ENCODE results near the gene ICA1.
"Not testable (repeated sequence)": the region's sequence is repeated elsewhere in the genome, so short reads cannot be mapped to it uniquely, and the experiment has no call there.

The ICA1 gene

GRCh38 chr7:8261711-8262695 lies at the start of gene ICA1:
Gene ICA1 (minus strand): TSS chr7:8262167. CDS start chr7:8235926, 26,241 bp downstream.
- peak; percentile 37 for DNase-seq (ENCODE audit: low spot score)

GRCh38 chr7:8310876-8311275 lies 48.9 kb upstream of the ICA1 start:
- DNase-seq (ENCODE audit: low spot score): no peak

- no peak for DNase-seq (ENCODE audit: low spot score)
Measured at GRCh38 chr7:8305625-8306388, 43.8 kb upstream of the ICA1 start.

- DNase-seq (ENCODE audit: low spot score): no peak
Measured at GRCh38 chr7:8305104-8305503, 43.1 kb upstream of the ICA1 start.

GRCh38 chr7:8303904-8304528 lies 42.0 kb upstream of the ICA1 start:
- no peak for DNase-seq (ENCODE audit: low spot score)

GRCh38 chr7:8297023-8297422 lies 35.1 kb upstream of the ICA1 start:
- DNase-seq (ENCODE audit: low spot score): not testable (repeated sequence)

GRCh38 chr7:8296362-8296659 lies 34.3 kb upstream of the ICA1 start:
- no peak for DNase-seq (ENCODE audit: low spot score)

GRCh38 chr7:8295638-8296361 lies 33.8 kb upstream of the ICA1 start:
- peak; percentile 82 for DNase-seq (ENCODE audit: low spot score)

- DNase-seq (ENCODE audit: low spot score): no peak
Measured at GRCh38 chr7:8291397-8292141, 29.6 kb upstream of the ICA1 start.

- no peak for DNase-seq (ENCODE audit: low spot score)
Measured at GRCh38 chr7:8290645-8291308, 28.8 kb upstream of the ICA1 start.

- DNase-seq (ENCODE audit: low spot score): no peak
Measured at GRCh38 chr7:8286118-8286517, 24.2 kb upstream of the ICA1 start.

GRCh38 chr7:8285155-8285554 lies 23.2 kb upstream of the ICA1 start:
- DNase-seq (ENCODE audit: low spot score): no peak

GRCh38 chr7:8284606-8285005 lies 22.6 kb upstream of the ICA1 start:
- DNase-seq (ENCODE audit: low spot score): no peak

GRCh38 chr7:8283968-8284367 lies 22.0 kb upstream of the ICA1 start:
- DNase-seq (ENCODE audit: low spot score): no peak

- no peak for DNase-seq (ENCODE audit: low spot score)
Measured at GRCh38 chr7:8282871-8283270, 20.9 kb upstream of the ICA1 start.

- no peak for DNase-seq (ENCODE audit: low spot score)
Measured at GRCh38 chr7:8282162-8282561, 20.2 kb upstream of the ICA1 start.

GRCh38 chr7:8278183-8278582 lies 16.2 kb upstream of the ICA1 start:
- no peak for DNase-seq (ENCODE audit: low spot score)

- no peak for DNase-seq (ENCODE audit: low spot score)
Measured at GRCh38 chr7:8277394-8277982, 15.5 kb upstream of the ICA1 start.

- DNase-seq (ENCODE audit: low spot score): no peak
Measured at GRCh38 chr7:8274589-8274988, 12.6 kb upstream of the ICA1 start.

- no peak for DNase-seq (ENCODE audit: low spot score)
Measured at GRCh38 chr7:8271960-8272359, 10.0 kb upstream of the ICA1 start.
